Skeletal muscle tissue (tissue), 4 donors: Measurements from ENCODE around the gene ATP13A1. TPM values are rescaled to one million over a fixed set of nuclear protein-coding genes. Genes with fewer than 3 reads are reported as not detected.
"Not testable (repeated sequence)": the region's sequence is repeated elsewhere in the genome, so short reads cannot be mapped to it uniquely, and the experiment has no call there.

Experiments
- H3K27ac ChIP-seq: one replicate; pipeline ENCODE4 v1.7.0; 2013; ENCODE audit warnings: mild to moderate bottlenecking, low read depth, low read length, inconsistent platforms
- H3K27me3 ChIP-seq, 3 donors: one replicate each; pipeline ENCODE4 v1.7.0; 2013; ENCODE audit warnings: low read length in 3 of 3; ENCODE audit not compliant: control insufficient read depth in 3 of 3, insufficient read depth in 3 of 3
- H3K36me3 ChIP-seq, 3 donors: one replicate each; pipeline ENCODE4 v1.7.0; 2013; ENCODE audit warnings: low read length in 3 of 3; ENCODE audit not compliant: control insufficient read depth in 3 of 3, insufficient read depth in 3 of 3
- H3K4me1 ChIP-seq, 3 donors: one replicate each; pipeline ENCODE4 v1.7.0; 2013; ENCODE audit warnings: low read length in 3 of 3, mild to moderate bottlenecking in 3 of 3; ENCODE audit not compliant: control insufficient read depth in 3 of 3, insufficient read depth in 3 of 3
- H3K4me3 ChIP-seq, 3 donors: one replicate each; pipeline ENCODE4 v1.7.0; 2013; ENCODE audit warnings: low read length in 3 of 3
- H3K9ac ChIP-seq, 3 donors: one replicate each; pipeline ENCODE4 v1.7.0; 2013; ENCODE audit warnings: low read length in 3 of 3, mild to moderate bottlenecking in 3 of 3, moderate library complexity in 2 of 3, low read depth in 1 of 3
- H3K9me3 ChIP-seq, 3 donors: one replicate each; pipeline ENCODE4 v1.7.0; 2013; ENCODE audit warnings: low read length in 3 of 3; ENCODE audit not compliant: control insufficient read depth in 3 of 3
- total RNA-seq: library from RNA; depleted of rRNA; stranded (reverse); fragments of >200 nt; gene quantifications from one replicate; pipeline ENCODE4 v1.2.3, GENCODE V29; 2014
- donor health status: Osteomylitis.

ATP13A1 gene
- 23.0 TPM for total RNA-seq

GRCh38 chr19:19663256-19664120, at the start of gene ATP13A1:
ATP13A1 (minus strand) TSS chr19:19663676; CDS start chr19:19663666, 10 bp downstream.
- Histone ChIP-seq H3K27me3 (no peaks in the 10 kb centered on the region), H3K9me3 (no peaks in the 10 kb centered on the region), H3K4me1 (peaks cover 22 to 28% (median 23%) of the 10 kb centered on the region in 3 donors), H3K4me3 (peak within 1 kb of the TSS; percentile 93 to 99 (median 96)), H3K9ac (peak within 1 kb of the TSS; percentile 77 to 96 (median 95)), H3K36me3 (peaks cover 14 to 21% (median 18%) of the 10 kb centered on the region in 3 donors), H3K27ac (peak within 1 kb of the TSS; percentile 94)

GRCh38 chr19:19711934-19712828, 48.7 kb upstream of the ATP13A1 start:
- no peak overlapping the region for H3K9ac ChIP-seq
- no peak overlapping the region for H3K27ac ChIP-seq
- no peaks in the 10 kb centered on the region for H3K4me1 ChIP-seq
- H3K9me3 ChIP-seq, result peaks cover 59 to 79% (median 72%) of the 10 kb centered on the region in 3 donors
- peaks cover 42 to 71% (median 50%) of the 10 kb centered on the region in 3 donors for H3K36me3 ChIP-seq
- no peaks in the 10 kb centered on the region for H3K27me3 ChIP-seq
- peak overlapping the region in 2 of 3 donors; percentile 12 to 48 for H3K4me3 ChIP-seq

DNA sequence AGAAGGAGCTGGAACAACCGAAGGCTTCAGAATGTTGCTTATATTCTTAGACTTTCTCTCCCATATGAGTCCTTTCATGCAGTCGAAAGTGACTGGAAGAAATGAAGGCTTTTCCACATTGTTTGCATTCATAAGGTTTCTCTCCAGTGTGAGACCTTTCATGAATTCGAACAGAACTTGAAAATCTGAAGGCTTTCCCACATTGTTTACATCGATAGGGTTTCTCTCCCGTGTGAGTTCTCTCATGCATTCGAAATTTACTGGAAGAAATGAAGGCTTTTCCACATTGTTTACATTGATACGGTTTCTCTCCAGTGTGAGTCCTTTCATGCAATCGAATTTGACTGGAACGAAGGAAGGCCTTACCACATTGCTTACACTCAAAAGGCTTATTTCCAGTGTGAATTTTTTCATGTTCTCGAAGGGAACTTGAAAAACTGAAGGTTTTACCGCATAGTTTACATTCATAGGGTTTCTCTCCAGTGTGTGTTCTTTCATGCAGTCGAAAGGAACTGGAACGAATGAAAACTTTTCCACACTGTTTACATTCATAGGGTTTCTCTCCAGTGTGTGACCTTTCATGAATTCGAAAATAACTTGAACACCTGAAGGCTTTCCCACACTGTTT, 47.9 kb upstream of the ATP13A1 start:
- Histone ChIP-seq H3K36me3 (peaks cover 45 to 74% (median 46%) of the 10 kb centered on the region in 3 donors), H3K9ac (no peak overlapping the region), H3K4me1 (no peaks in the 10 kb centered on the region), H3K9me3 (peaks cover 60 to 76% (median 72%) of the 10 kb centered on the region in 3 donors), H3K4me3 (peak overlapping the region in 1 of 3 donors; percentile 48), H3K27ac (no peak overlapping the region), H3K27me3 (no peaks in the 10 kb centered on the region)

DNA sequence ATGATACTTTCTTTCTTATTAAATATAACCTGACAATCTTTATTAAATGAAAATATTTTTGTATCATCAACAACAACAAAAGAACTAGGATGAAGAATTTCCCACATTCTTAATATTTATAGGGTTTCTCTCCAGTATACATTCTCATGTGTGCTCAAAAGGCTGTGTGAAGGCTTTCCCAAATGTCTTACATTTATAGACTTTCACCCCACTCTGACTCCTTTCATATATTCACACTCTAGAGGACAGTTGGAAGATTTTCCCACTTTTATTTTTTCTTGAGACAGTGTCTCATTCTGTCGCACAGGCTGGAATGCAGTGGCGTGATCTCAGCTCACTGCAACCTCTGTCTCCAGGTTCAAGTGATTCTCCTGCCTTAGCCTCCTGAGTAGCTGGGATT, 47.0 kb upstream of the ATP13A1 start:
- Histone ChIP-seq H3K36me3 (peaks cover 44 to 71% (median 45%) of the 10 kb centered on the region in 3 donors), H3K4me3 (peak overlapping the region; percentile 0 to 9 (median 5)), H3K27ac (no peak overlapping the region), H3K4me1 (no peaks in the 10 kb centered on the region), H3K27me3 (no peaks in the 10 kb centered on the region), H3K9ac (no peak overlapping the region), H3K9me3 (peaks cover 59 to 71% (median 67%) of the 10 kb centered on the region in 3 donors)

DNA sequence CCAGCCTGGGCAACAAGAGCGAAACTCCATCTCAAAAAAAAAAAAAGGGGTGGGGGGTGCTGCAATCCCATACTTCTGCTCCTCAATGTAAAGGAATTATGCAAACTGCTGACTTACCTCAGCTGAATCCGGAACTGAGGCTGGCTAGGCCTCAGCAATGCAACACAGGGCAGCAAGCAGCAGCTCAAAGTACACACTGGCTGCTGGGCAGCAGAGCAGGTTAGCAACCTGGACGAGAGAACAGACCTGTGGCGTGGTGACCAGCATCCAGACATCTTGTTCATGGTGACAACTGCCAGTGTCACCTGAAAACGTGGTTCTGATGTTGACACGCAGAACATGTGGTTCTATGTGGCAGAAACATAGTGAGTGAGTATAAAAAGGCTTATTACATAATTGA, 41.4 kb upstream of the ATP13A1 start:
- H3K36me3 ChIP-seq, result peaks cover 13 to 37% (median 15%) of the 10 kb centered on the region in 3 donors

DNA sequence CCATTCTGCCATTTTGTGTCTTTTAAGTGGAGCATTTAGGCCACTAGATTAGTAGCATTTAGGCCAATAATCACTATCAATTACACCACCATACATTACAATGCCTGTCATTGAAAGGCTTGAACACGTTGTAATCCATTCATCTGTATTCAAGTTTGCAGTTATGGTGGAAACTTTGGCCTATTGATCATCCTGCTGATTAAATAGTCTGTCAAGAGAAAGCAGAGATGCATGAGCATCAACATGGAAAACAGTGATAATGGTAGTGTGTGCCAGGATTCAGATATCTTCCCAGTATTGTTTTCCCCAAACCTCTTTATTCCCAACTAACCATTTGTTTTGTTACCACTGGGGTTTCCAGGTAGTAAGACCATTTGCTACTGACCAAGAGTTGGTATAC, 37.0 kb upstream of the ATP13A1 start:
- H3K27me3 ChIP-seq, H3K4me3 ChIP-seq, H3K4me1 ChIP-seq, H3K9ac ChIP-seq, H3K27ac ChIP-seq: not testable (repeated sequence)
- Histone ChIP-seq H3K36me3 (peaks cover 2 to 13% (median 13%) of the 10 kb centered on the region in 3 donors), H3K9me3 (peaks cover 3 to 18% (median 6%) of the 10 kb centered on the region in 3 donors)

More for the DNA sequence above, 41.4 kb upstream of the ATP13A1 start:
- Histone ChIP-seq H3K9ac (no peak overlapping the region), H3K4me1 (no peaks in the 10 kb centered on the region), H3K27ac (no peak overlapping the region), H3K4me3 (peak overlapping the region in 1 of 3 donors; percentile 15), H3K9me3 (peaks cover 31 to 41% (median 34%) of the 10 kb centered on the region in 3 donors), H3K27me3 (no peaks in the 10 kb centered on the region)

- no peaks in the 10 kb centered on the region for H3K27me3 ChIP-seq
- peaks cover 3 to 10% (median 4%) of the 10 kb centered on the region in 3 donors for H3K9me3 ChIP-seq
- no peaks in the 10 kb centered on the region for H3K4me1 ChIP-seq
- peaks cover 2 to 9% (median 3%) of the 10 kb centered on the region in 3 donors for H3K36me3 ChIP-seq
- H3K27ac ChIP-seq, result no peak overlapping the region
- H3K4me3 ChIP-seq, result no peak overlapping the region
- H3K9ac ChIP-seq, result no peak overlapping the region
These were observed 34.1 kb upstream of the ATP13A1 start for GRCh38 chr19:19697589-19697988.

GRCh38 chr19:19696386-19696785, 32.9 kb upstream of the ATP13A1 start:
- peaks cover 2 to 9% (median 3%) of the 10 kb centered on the region in 3 donors for H3K36me3 ChIP-seq
- H3K4me1 ChIP-seq, result no peaks in the 10 kb centered on the region
- H3K4me3 ChIP-seq, result no peak overlapping the region
- no peak overlapping the region for H3K9ac ChIP-seq
- peaks cover 3 to 10% (median 4%) of the 10 kb centered on the region in 3 donors for H3K9me3 ChIP-seq
- H3K27me3 ChIP-seq, result no peaks in the 10 kb centered on the region
- H3K27ac ChIP-seq, result no peak overlapping the region

- Histone ChIP-seq H3K27ac (no peak overlapping the region), H3K4me1 (no peaks in the 10 kb centered on the region), H3K9ac (no peak overlapping the region), H3K4me3 (no peak overlapping the region), H3K36me3 (no peaks in the 10 kb centered on the region), H3K27me3 (no peaks in the 10 kb centered on the region), H3K9me3 (no peaks in the 10 kb centered on the region)
These were observed 28.2 kb upstream of the ATP13A1 start for GRCh38 chr19:19691683-19692082.
